Measurements from ENCODE around the gene NOSIP. TPM values are rescaled to one million over a fixed set of nuclear protein-coding genes. Genes with fewer than 3 reads are reported as not detected.

Gene NOSIP
- total RNA-seq, 1 donor from 2014 or later = 94.4 TPM

DNA sequence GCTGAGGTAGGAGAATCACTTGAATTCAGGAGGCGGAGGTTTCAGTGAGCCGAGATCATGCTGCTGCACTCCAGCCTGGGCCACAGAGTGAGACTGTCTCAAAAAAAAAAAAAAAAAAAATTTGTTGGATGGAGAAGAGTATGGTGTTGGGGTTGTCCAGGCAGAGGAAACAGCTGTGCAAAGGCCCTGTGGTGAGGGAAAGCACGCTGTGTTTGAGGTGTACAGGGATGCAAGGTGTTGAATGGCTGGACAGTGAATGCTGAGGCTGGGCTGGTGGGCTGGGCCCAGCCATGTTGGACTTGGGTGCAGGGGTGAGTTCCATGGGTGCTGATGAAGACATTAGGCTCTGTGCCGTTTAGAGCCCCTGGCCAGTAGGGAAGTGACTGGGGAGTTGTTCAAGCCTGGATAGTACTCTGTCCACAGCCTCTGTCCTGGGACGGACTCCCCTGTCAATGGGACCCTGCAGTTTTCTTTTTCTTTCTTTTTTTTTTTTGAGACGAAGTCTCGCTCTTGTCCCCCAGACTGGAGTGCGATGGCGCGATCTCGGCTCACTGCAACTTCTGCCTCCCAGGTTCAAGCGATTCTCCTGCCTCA lies 29.2 kb upstream of the NOSIP start:
- TF ChIP-seq, protein P1, sequence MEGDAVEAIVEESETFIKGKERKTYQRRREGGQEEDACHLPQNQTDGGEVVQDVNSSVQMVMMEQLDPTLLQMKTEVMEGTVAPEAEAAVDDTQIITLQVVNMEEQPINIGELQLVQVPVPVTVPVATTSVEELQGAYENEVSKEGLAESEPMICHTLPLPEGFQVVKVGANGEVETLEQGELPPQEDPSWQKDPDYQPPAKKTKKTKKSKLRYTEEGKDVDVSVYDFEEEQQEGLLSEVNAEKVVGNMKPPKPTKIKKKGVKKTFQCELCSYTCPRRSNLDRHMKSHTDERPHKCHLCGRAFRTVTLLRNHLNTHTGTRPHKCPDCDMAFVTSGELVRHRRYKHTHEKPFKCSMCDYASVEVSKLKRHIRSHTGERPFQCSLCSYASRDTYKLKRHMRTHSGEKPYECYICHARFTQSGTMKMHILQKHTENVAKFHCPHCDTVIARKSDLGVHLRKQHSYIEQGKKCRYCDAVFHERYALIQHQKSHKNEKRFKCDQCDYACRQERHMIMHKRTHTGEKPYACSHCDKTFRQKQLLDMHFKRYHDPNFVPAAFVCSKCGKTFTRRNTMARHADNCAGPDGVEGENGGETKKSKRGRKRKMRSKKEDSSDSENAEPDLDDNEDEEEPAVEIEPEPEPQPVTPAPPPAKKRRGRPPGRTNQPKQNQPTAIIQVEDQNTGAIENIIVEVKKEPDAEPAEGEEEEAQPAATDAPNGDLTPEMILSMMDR (IDR thresholded peaks at IDR 0.05; ENCODE audit: partially characterized antibody, unreplicated experiment) = no peak
- no peak for DNase-seq
- H3K4me1 Mint-ChIP-seq (ENCODE audit: low read depth, unreplicated experiment) = peaks cover 12% of the 10 kb centered on the region
- no peak overlapping the region for H3K4me3 Mint-ChIP-seq (ENCODE audit: unreplicated experiment)
- no peak overlapping the region for H3K27ac Mint-ChIP-seq (ENCODE audit: unreplicated experiment)
- no peaks in the 10 kb centered on the region for H3K9me3 Mint-ChIP-seq (ENCODE audit: unreplicated experiment)
- peaks cover 3% of the 10 kb centered on the region for H3K27me3 Mint-ChIP-seq (ENCODE audit: unreplicated experiment)
- no peaks in the 10 kb centered on the region for H3K36me3 Mint-ChIP-seq (ENCODE audit: unreplicated experiment)

DNA sequence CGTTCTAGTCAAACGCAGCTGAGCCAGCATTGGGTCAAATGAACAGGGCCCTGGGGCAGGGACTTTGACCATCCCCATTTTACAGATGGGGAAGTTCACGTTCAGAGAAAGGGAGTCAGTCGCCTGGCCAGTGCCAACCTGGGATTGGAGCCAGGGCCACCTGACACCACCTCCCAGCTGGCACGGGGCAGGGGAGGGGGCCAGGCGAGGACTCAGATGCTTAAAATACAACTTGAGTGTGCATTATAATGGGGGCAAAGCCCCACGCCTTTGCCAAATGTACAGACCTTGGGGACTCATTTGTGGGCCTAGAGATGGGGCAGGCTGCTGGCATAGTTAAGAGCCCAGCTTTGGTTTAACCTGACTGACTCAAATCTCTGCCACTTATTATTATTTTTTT lies 25.2 kb upstream of the NOSIP start:
- H3K4me1 Mint-ChIP-seq (ENCODE audit: low read depth, unreplicated experiment) = no peaks in the 10 kb centered on the region
- H3K27ac Mint-ChIP-seq (ENCODE audit: unreplicated experiment) = no peak overlapping the region
- TF ChIP-seq, protein P1 (IDR thresholded peaks at IDR 0.05; ENCODE audit: partially characterized antibody, unreplicated experiment) = no peak
- H3K27me3 Mint-ChIP-seq (ENCODE audit: unreplicated experiment) = peaks cover 4% of the 10 kb centered on the region
- no peak for DNase-seq
- no peak overlapping the region for H3K4me3 Mint-ChIP-seq (ENCODE audit: unreplicated experiment)
- H3K36me3 Mint-ChIP-seq (ENCODE audit: unreplicated experiment) = no peaks in the 10 kb centered on the region
- H3K9me3 Mint-ChIP-seq (ENCODE audit: unreplicated experiment) = peaks cover 1% of the 10 kb centered on the region

GRCh38 chr19:49602806-49603205 lies 22.4 kb upstream of the NOSIP start:
- Mint-ChIP-seq H3K36me3 (ENCODE audit: unreplicated experiment) (no peaks in the 10 kb centered on the region), H3K4me3 (ENCODE audit: unreplicated experiment) (no peak overlapping the region), H3K27me3 (ENCODE audit: unreplicated experiment) (peaks cover 4% of the 10 kb centered on the region), H3K27ac (ENCODE audit: unreplicated experiment) (no peak overlapping the region), H3K4me1 (ENCODE audit: low read depth, unreplicated experiment) (no peaks in the 10 kb centered on the region), H3K9me3 (ENCODE audit: unreplicated experiment) (peaks cover 3% of the 10 kb centered on the region)
- TF ChIP-seq, protein P1 (IDR thresholded peaks at IDR 0.05; ENCODE audit: partially characterized antibody, unreplicated experiment) = no peak
- no peak for DNase-seq

DNA sequence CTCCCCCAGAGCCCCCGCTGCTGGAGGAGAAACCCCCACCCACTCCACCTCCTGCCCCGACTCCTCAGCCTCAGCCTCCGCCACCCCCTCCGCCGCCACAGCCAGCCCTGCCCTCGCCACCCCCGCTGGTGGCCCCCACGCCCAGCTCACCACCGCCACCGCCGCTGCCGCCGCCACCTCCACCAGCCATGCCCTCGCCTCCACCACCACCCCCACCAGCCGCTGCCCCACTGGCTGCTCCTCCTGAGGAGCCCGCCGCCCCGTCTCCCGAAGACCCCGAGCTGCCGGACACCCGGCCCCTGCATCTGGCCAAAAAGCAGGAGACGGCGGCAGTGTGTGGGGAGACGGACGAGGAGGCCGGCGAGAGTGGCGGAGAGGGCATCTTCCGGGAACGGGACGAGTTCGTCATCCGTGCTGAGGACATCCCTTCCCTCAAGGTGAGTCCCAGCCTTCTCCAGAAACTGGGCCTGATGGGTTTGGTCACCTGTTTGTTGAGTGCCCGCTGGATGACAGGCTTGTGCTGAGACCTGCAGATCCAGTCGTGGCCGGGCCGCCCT lies 21.2 kb upstream of the NOSIP start:
- no peak for DNase-seq
- H3K27me3 Mint-ChIP-seq (ENCODE audit: unreplicated experiment) = peaks cover 4% of the 10 kb centered on the region
- no peaks in the 10 kb centered on the region for H3K4me1 Mint-ChIP-seq (ENCODE audit: low read depth, unreplicated experiment)
- H3K9me3 Mint-ChIP-seq (ENCODE audit: unreplicated experiment) = peaks cover 3% of the 10 kb centered on the region
- no peak overlapping the region for H3K27ac Mint-ChIP-seq (ENCODE audit: unreplicated experiment)
- TF ChIP-seq, protein P1 (IDR thresholded peaks at IDR 0.05; ENCODE audit: partially characterized antibody, unreplicated experiment) = no peak
- H3K36me3 Mint-ChIP-seq (ENCODE audit: unreplicated experiment) = no peaks in the 10 kb centered on the region
- no peak overlapping the region for H3K4me3 Mint-ChIP-seq (ENCODE audit: unreplicated experiment)
